Activated T-cell treated with anti-CD3 and anti-CD28 coated beads, Interleukin-2, amount 50 U/mL, for 72 hours (primary cell): Measurements from ENCODE around the gene NBPF1. TPM values are rescaled to one million over a fixed set of nuclear protein-coding genes. Genes with fewer than 3 reads are reported as not detected.
"Not testable (repeated sequence)": the region's sequence is repeated elsewhere in the genome, so short reads cannot be mapped to it uniquely, and the experiment has no call there.

ENCODE experiments used
- ATAC-seq, 2 donors: fragments of 150-1000 bp; cut with Tn5 transposase; replicated peaks in 1 of 2; 2 replicates each; pipeline ENCODE4 v1.10.0; 2021; ENCODE audit warnings: moderate library complexity in 2 of 2, mild to moderate bottlenecking in 1 of 2
- DNase-seq, 2 donors: peaks; one replicate each; pipeline ENCODE4 v3.0.0; 2021 to 2022; ENCODE audit warnings: mixed read lengths in 1 of 2
- H3K27ac Mint-ChIP-seq: one replicate; pipeline ENCODE4 v1.8.0; 2022; ENCODE audit warnings: mild to moderate bottlenecking, moderate library complexity, mixed read lengths
- H3K27me3 Mint-ChIP-seq: one replicate; pipeline ENCODE4 v1.8.0; 2022; ENCODE audit warnings: low read depth, mixed read lengths
- H3K36me3 Mint-ChIP-seq, 2 donors: one replicate each; pipeline ENCODE4 v1.8.0; 2022; ENCODE audit warnings: mixed read lengths in 2 of 2, mild to moderate bottlenecking in 1 of 2; ENCODE audit not compliant: insufficient read depth in 2 of 2
- H3K4me1 Mint-ChIP-seq: one replicate; pipeline ENCODE4 v1.8.0; 2022; ENCODE audit warnings: low read depth, mixed read lengths
- H3K4me3 Mint-ChIP-seq, 2 donors: one replicate each; pipeline ENCODE4 v1.8.0; 2022; ENCODE audit warnings: mild to moderate bottlenecking in 2 of 2, mixed read lengths in 2 of 2, moderate library complexity in 2 of 2
- H3K9me3 Mint-ChIP-seq, 2 donors: one replicate each; pipeline ENCODE4 v1.8.0; 2022; ENCODE audit warnings: mixed read lengths in 2 of 2
- total RNA-seq, 2 donors: library from RNA; stranded (reverse); gene quantifications; one replicate each; pipeline ENCODE4 v1.2.3, GENCODE V29; 2022

The NBPF1 gene
- total RNA-seq, 2 donors from 2014 or later = 14.7 to 17.6 TPM

DNA sequence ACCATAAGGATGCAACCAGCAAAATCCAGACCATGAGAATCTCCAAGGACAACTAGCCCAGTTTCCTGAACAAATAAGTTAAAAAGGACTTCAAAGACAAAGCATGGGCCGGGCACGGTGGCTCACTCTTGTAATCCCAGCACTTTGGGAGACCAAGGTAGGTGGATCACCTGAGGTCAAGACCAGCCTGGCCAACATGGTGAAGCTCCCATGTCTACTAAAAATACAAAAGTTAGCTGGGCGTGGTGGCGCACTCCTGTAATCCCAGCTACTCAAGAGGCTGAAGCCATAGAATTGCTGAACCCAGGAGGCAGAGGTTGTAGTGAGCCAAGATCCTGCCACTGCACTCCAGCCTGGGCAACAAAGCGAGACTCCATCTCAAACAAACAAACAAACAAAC lies 22.6 kb upstream of the NBPF1 start:
- not testable (repeated sequence) for H3K36me3 Mint-ChIP-seq, H3K4me1 Mint-ChIP-seq, H3K27ac Mint-ChIP-seq, DNase-seq, H3K4me3 Mint-ChIP-seq, ATAC-seq, H3K27me3 Mint-ChIP-seq, H3K9me3 Mint-ChIP-seq

DNA sequence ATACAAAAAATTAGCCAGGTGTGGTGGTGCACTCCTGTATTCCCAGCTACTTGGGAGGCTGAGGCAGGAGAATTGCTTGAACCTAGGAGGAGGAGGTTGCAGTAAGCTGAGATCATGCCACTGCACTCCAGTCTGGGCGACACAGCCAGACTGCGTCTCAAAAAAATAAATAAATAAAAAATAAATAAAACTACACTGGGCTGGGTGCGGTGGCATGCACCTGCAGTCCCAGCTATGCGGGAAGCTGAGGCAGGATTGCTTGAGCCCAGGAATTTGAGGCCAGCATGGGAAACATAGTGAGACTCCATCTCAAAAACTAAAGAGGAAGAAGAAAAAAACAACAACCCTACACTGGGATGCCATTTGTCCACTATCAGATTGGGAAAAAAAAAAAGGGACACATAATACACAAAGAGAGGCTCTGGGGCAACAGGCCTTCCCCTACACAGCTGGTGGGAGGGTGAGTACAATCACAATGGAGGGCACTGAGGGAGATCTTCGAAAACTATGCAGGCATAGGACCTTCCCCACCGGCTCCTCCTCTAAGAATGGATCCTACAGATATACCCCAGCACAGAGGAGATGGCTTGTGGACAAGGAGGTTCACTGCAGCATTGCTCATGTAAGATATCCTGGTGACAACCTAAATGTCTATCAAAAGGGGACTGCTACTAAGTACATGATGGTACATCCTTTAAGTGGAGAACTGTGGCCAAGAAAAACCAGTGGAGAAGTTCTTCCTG lies 20.3 kb upstream of the NBPF1 start:
- ATAC-seq, H3K27ac Mint-ChIP-seq, H3K36me3 Mint-ChIP-seq, H3K27me3 Mint-ChIP-seq, H3K9me3 Mint-ChIP-seq, H3K4me1 Mint-ChIP-seq, H3K4me3 Mint-ChIP-seq, DNase-seq: not testable (repeated sequence)

DNA sequence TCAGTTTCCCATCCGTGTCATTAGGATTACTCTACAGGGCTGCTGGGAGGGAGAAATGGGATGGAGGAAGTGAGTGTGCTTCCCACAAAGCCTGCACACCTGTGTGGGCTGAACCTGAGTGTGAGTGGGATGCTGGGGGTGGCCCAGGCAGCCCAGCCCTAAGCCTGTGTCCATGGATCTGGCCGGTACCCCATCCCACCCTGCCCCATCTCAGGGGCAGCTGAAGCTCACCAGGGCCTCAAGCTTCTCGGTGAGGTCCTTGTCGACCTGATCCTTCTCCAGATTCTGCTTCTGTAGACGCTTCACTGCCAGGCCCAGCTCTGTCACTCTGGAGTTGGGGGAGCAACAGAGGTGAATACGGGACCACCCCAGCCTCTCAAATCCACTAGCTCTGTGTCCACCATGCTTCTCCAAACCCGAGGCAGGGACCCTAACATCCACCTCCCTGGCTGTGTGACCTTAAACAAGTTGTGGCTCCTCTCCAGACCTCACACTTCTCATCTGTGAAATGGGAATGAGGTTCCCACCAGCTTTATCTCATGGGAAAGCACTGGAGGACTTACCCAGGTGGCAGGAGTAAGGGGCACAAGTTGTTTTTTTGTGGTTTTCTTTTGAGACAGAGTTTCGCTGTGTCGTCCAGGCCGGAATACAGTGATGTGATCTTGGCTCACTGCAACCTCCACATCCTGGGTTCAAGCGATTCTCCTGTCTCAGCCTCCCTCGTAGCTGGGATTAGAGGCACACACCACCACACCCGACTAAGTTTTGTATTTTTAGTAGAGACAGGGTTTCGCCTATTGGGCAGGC lies 18.9 kb upstream of the NBPF1 start:
- not testable (repeated sequence) for H3K27ac Mint-ChIP-seq, H3K4me1 Mint-ChIP-seq, H3K27me3 Mint-ChIP-seq, H3K4me3 Mint-ChIP-seq, H3K9me3 Mint-ChIP-seq, ATAC-seq, DNase-seq
- H3K36me3 Mint-ChIP-seq = peaks cover 0 to 17% of the 10 kb centered on the region in 2 donors

DNA sequence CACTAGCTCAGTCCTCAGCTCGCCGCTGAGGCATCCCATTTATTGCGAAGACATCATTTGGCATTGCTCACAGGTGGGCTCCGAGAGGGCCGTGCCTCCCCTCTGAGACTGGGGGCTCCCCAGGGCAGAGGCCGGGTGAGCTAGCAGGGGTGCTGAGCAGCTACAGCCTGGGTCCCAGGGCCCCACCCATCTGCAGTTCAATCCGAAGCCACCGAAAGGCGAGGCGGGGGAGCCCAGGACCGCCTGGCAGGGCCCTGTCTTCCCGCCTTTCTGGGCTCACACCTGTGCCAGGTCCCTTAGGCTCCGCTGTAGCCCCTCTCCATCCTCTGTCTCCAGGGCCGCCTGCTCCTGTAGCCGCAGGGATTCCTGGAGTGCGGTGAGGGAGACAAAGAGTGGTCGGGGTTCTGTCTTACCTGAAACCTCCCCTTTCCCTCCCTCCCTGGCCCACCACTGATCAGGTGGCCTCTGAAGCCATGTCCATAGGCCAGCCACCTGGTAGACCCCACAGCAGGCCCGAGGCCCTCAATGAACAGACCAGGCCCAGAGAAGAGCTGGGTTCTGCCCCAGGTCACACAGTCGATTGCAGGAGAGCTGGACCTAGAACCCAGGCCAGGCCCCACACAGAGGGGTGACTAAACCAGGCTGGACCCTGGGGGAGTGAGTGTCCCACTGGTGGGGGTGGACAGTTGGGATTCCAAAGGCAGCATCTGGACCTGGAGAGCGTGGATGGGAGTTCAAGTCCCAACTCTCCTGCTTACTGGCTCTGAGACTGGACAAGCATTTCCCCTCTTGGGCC lies 18.1 kb upstream of the NBPF1 start:
- Mint-ChIP-seq H3K27me3 (no peaks in the 10 kb centered on the region), H3K9me3 (no peaks in the 10 kb centered on the region), H3K36me3 (peaks cover 0 to 17% of the 10 kb centered on the region in 2 donors), H3K27ac (no peak overlapping the region), H3K4me1 (no peaks in the 10 kb centered on the region), H3K4me3 (no peak overlapping the region)
- ATAC-seq (no peak), DNase-seq (no peak)

DNA sequence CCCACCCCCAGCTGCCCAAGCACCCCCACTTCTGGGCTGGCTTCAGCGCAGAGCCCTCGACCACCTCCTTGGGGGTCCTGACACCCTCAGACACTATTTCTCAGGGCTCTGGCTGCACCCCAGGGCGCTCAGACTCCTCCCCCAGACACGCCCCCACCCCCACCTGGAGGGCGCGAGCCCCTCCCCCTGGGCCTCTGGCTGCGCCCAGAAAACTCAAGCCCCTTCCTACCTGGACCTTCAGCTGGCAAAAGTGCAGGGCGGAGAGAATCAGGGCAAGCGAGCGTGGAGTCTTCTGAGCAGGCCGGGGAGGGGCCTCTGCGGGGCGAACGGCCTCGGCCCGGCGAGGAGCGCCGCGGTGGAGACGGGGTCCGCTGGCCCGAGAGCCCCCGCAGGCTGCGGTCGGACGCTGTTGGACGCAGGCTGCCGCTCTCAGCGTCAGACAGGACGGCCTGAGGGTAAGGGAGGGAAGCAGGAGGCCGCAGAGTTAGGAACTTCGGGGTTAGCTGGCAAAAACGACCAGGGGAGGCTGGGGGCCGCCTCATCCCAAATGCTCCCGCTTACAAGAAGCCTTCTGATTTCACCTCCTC lies 17.4 kb upstream of the NBPF1 start:
- DNase-seq (no peak), ATAC-seq (no peak)
- peaks cover 0 to 19% of the 10 kb centered on the region in 2 donors for H3K36me3 Mint-ChIP-seq
- no peaks in the 10 kb centered on the region for H3K9me3 Mint-ChIP-seq
- H3K27me3 Mint-ChIP-seq = no peaks in the 10 kb centered on the region
- H3K4me3 Mint-ChIP-seq = no peak overlapping the region
- no peaks in the 10 kb centered on the region for H3K4me1 Mint-ChIP-seq
- H3K27ac Mint-ChIP-seq = no peak overlapping the region

DNA sequence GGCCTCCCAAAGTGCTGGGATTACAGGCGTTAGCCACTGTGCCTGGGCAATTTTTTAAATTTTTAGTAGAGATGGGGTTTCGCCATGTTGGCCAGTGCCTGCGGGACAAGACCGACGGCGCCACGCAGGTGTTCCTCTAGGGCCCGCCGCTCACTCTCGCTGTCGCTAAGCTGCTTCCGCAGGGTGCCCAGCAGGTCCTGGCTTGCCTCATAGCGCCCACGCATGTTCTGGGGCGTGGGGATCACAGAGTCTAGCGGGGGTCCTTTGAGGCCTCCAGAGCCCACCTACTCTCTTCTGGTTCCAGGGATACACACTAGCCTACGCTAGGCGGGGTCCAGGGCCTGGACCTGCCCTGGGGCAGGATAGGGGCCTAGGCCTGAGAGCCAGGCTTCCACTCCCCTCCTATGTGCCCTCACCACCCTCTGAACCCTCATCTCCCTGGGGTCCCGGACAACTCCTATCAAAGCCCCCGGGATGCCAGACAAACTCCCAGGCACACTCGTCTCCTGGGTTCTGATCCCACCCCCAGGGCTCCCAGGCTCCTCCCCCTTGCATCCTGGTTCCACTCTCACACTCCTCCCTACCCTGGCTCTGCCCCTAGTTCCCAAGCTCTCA lies 16.7 kb upstream of the NBPF1 start:
- not testable (repeated sequence) for H3K27ac Mint-ChIP-seq, ATAC-seq, H3K27me3 Mint-ChIP-seq, H3K9me3 Mint-ChIP-seq, H3K4me1 Mint-ChIP-seq, DNase-seq, H3K4me3 Mint-ChIP-seq
- H3K36me3 Mint-ChIP-seq = peaks cover 0 to 20% of the 10 kb centered on the region in 2 donors

DNA sequence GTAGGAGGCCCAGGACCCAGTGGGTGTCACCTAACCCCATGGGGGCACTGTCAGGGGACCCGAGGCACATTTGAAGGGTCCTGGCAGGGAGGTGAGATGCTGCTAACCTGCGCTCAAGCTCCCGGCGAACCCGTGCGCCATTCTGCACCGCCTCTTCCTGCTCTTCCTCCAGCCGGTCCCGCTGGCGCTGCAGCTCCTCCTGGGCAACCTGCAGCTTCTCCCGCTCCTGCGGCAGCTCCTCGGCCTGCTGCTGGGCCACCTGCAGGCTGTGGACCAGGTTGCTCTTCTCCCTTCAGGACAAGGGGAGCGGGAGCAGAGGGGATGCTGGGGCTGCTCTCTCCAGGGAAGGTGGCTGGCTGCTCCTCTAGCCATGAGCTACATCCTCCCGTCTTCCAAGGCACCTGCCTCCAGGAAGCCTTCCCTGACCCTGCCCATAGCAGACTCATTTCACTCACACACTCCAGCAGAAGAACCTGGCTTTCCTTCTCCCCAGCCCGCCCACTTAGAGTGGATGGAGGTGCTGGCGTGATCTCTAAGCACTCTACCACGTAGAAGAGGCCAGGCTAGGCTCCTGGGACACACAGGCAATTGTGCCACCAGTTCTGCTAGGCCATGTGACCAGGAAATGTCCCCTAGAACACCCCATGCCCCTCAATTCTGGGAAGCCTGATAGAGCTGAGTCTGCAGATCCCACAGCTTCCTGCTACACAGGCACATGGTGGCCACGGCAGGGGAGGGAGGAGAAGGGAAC lies 15.2 kb upstream of the NBPF1 start:
- Mint-ChIP-seq H3K27ac (no peak overlapping the region), H3K4me1 (no peaks in the 10 kb centered on the region), H3K4me3 (no peak overlapping the region), H3K9me3 (no peaks in the 10 kb centered on the region), H3K36me3 (peaks cover 0 to 21% of the 10 kb centered on the region in 2 donors), H3K27me3 (no peaks in the 10 kb centered on the region)
- ATAC-seq = no peak
- DNase-seq = no peak

DNA sequence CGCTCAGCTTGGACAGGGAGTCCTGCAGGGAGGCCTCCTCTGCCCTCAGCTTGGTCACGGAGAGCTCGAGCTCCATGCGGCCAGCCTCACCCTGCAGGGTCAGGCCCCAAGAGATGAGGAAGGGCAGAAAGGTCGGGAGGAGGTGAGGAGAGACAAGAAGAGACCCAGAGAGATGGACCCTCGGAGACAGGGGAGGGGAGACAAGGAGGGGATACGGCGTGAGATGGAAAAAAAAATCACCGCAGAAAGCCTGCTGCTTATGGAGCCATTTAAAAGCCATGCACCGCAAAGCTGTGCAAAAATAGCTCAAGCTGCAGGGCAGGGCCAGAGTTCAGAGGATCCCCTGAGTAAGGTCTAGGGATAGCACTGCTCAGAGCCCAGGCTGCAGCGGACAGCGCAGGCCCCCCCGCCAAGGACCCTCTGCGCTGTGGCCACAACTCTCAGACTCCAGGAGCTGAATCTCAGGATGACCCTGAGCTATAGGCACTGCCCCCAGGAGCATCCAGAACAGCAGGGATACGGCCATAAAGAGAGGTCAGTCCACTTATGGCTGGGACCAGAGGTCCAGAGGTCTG lies 13.1 kb upstream of the NBPF1 start:
- not testable (repeated sequence) for H3K4me1 Mint-ChIP-seq, H3K27ac Mint-ChIP-seq, H3K27me3 Mint-ChIP-seq, H3K9me3 Mint-ChIP-seq, H3K4me3 Mint-ChIP-seq, DNase-seq
- H3K36me3 Mint-ChIP-seq = peaks cover 0 to 21% of the 10 kb centered on the region in 2 donors
- peak in 1 of 2 donors; percentile 0 for ATAC-seq

DNA sequence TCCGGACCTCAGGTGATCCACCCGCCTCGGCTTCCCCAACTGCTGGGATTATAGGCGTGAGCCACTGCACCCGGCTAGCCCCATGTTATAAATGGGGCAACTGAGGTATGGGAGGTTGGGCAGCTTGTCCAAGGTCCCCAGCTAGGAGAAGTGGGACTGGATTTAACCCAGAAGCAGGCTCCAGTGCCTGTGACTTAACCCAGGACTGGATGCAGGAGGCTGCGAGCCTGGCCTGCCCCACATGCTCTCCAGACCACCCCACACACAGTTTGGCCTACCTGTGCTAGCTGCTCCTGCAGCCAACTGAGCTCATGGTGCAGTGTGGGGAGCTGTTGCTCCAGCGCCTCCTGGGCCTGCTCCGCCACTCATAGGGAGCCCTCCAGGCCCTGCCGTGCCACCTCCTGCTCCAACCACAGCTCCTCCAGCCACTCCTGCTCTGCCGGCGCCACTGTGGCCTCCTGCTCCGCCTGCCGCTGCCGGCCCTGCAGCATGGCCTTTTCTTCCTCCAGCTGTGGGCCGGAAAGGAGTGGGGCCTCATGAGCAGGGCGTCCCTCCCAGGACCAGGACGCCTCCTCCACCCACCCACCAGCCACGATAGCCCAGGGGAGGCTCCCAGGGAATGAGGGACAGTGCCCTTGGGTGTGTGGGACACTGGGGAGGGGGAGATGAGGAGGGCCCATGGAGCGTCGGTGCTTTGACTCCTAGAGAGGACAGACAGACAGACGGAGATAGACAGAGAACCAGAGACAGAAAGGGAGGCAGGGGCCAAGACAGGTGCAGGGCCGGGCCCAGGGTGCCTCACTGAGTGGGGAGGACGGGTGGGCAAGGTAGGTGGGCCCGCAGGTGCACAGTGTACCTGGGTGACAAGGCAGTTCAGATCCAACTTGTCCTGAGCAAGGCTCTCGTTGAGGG lies 12.4 kb upstream of the NBPF1 start:
- Mint-ChIP-seq H3K4me1 (no peaks in the 10 kb centered on the region), H3K27ac (no peak overlapping the region), H3K36me3 (peaks cover 0 to 17% of the 10 kb centered on the region in 2 donors), H3K4me3 (no peak overlapping the region), H3K9me3 (no peaks in the 10 kb centered on the region), H3K27me3 (no peaks in the 10 kb centered on the region)
- no peak for ATAC-seq
- no peak for DNase-seq

DNA sequence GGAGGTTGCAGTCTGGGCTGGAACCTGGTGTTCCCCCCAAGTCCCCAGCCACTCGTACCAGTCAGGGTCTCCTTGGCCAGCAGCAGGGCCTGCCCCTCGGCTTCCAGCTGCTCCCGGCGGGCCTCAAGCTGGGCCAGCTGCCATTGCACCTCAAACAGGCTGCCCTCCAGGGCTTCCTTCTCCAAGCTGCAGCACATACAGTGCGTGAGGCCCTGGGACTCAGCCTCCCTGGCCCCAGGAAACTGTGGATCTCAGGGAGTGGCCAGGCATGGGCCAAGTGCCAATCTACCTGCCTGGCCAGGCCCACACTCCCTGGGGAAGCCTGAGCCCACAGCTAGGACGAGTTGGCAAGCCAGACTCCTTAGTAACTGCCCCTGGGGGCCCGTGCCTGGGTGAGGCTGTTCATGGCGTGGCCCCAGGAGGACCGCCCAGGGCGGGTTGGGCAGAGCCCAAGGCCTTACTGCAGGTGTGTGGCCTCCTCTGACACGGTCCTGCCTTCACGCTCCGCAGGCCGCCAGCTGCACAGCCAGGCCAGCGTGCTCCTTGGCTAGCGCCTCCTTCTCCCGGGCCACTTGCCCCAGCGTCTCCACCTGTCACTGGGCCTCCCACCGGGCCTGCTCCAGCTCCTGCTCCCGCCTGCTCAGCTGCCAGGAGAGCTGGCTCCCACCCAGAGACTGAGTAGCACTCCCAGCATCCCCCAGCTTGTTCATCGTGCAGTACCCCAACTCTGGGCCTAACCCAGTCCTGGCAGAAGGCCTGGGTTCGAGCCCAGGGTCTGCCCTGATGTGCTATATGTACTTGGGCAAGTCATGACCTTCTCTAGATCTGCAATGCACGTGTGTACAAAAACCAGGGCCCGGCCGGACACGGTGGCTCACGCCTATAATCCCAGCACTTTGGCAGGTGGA lies 10.7 kb upstream of the NBPF1 start:
- H3K4me3 Mint-ChIP-seq, ATAC-seq, H3K27ac Mint-ChIP-seq, H3K27me3 Mint-ChIP-seq, H3K4me1 Mint-ChIP-seq, H3K9me3 Mint-ChIP-seq, DNase-seq: not testable (repeated sequence)
- peaks cover 0 to 13% of the 10 kb centered on the region in 2 donors for H3K36me3 Mint-ChIP-seq
